IPS DF 6.9 (cell line): ENCODE measurements around the gene YIF1A.

Experiments
- DNase-seq: peaks from one replicate; pipeline ENCODE4 v3.0.0-alpha.2; 2013; ENCODE audit warnings: low read depth, low spot score
- H3K27ac ChIP-seq: one replicate; pipeline ENCODE4 v1.5.1; 2013; ENCODE audit warnings: low read length, control low read depth
- H3K27me3 ChIP-seq: 2 replicates; pipeline ENCODE4 v1.6.1; 2013; ENCODE audit warnings: mild to moderate bottlenecking, low read length; ENCODE audit not compliant: control insufficient read depth, insufficient read depth
- H3K36me3 ChIP-seq: 2 replicates; pipeline ENCODE4 v1.6.1; 2013; ENCODE audit warnings: low read length; ENCODE audit not compliant: control insufficient read depth, insufficient read depth
- H3K4me1 ChIP-seq: 2 replicates; pipeline ENCODE4 v1.6.1; 2013; ENCODE audit warnings: low read length; ENCODE audit not compliant: control insufficient read depth, insufficient read depth
- H3K4me3 ChIP-seq: 2 replicates; pipeline ENCODE4 v1.5.1; 2013; ENCODE audit warnings: mild to moderate bottlenecking, low read length
- H3K9me3 ChIP-seq: 2 replicates; pipeline ENCODE4 v1.6.1; 2013; ENCODE audit warnings: low read length, inconsistent platforms; ENCODE audit not compliant: control insufficient read depth, insufficient read depth
- WGBS: extraction: QIAGEN DNeasy Blood & Tissue Kit; methylation state at CpG from one replicate; pipeline ENCODE4 v1.1.7; 2013; ENCODE audit warnings: mixed read lengths, missing lambda C conversion rate; ENCODE audit not compliant: insufficient read length, insufficient coverage; 5-methylcytosine and 5-hydroxymethylcytosine counted together

YIF1A gene

GRCh38 chr11:66332371-66333219, 43.7 kb upstream of the YIF1A start:
- Histone ChIP-seq H3K36me3 (peaks cover 6% of the 10 kb centered on the region; the same call in 1 of the 2 replicates), H3K27ac (no peak overlapping the region), H3K9me3 (no peaks in the 10 kb centered on the region), H3K27me3 (no peaks in the 10 kb centered on the region), H3K4me3 (no peak overlapping the region), H3K4me1 (peaks cover 7% of the 10 kb centered on the region; the same call in 1 of the 2 replicates)
- no peak for DNase-seq
- WGBS: no CpG with 5 or more reads among the region's 18 CpGs

DNA sequence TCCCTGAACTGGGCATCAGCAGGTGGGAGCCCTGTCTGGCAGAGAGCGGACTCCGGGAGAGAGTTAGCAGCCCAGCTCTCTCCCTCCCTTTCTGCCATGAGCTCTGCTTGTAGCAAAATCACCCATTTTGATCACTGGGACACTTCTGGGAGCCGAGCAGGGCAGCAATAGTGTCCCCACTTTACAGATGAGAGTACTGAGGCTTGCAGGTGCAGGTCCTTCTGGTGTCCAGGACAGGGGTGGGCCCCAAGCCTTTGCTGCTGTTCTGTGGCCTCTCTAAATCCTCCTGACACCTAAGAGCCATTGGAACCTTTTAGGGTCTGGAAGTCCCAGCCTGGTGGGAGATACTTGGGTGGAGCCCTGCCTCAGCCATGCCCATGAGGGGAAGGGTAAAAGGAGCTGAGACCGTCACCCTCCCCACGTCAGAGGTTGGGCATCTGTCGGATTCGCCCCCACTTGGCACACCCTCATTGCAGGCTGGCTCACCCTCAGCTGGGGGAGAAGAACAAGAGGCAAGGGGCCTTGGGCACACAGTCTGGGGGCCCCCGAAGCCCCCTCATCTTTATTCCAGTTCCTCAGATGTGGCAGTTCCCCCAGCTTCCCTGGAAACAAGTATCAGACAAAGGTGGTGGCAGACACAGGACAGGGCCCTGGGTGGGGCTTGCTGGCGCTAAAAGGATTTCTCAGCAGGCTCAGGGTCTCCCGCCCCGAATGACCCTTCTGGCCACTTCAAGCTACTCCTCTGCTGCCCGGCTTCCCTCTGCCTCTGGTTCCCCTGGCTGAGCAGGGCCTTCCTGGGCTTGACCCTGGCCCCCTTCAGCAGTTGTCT, 42.8 kb upstream of the YIF1A start:
- H3K4me1 ChIP-seq: peaks cover 4% of the 10 kb centered on the region
- no peak overlapping the region for H3K27ac ChIP-seq
- DNase-seq: no peak
- H3K9me3 ChIP-seq: no peaks in the 10 kb centered on the region
- WGBS: no CpG with 5 or more reads among the region's 12 CpGs
- H3K36me3 ChIP-seq: 0 out of 2 replicates have a peak, but pooled peaks cover 3% of the 10 kb centered on the region
- no peaks in the 10 kb centered on the region for H3K27me3 ChIP-seq
- H3K4me3 ChIP-seq: no peak overlapping the region

- DNase-seq: no peak
- Histone ChIP-seq H3K4me3 (no peak overlapping the region), H3K27ac (no peak overlapping the region), H3K4me1 (peaks cover 7% of the 10 kb centered on the region), H3K27me3 (no peaks in the 10 kb centered on the region), H3K9me3 (no peaks in the 10 kb centered on the region), H3K36me3 (0 out of 2 replicates have a peak, but pooled peaks cover 3% of the 10 kb centered on the region)
- WGBS: no CpG with 5 or more reads among the region's 10 CpGs
Observed at GRCh38 chr11:66330931-66331330, 42.0 kb upstream of the YIF1A start.

DNA sequence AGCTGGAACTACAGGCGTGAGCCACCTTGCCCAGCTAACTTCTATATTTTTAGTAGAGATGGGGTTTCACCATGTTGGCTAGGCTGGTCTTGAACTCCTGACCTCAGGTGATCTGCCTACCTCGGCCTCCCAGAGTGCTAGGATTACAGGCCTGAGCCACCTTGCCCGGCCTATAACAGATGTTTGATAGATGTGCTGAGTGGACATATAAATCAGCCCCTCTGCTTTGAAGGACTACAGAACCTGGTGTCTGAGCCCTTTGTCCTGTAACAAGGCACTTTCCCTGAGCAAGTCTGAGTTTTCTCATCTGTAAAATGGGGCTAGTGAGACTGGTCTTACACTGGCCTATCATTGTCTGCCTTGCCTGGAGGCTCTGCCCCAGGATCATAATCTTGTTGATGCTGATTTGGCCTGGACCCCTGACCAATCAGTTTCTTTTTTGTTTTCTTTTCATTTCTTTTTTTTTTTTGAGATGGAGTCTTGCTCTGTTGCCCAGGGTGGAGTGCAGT, 40.3 kb upstream of the YIF1A start:
- WGBS: no CpG with 5 or more reads among the region's 3 CpGs
- no peaks in the 10 kb centered on the region for H3K27me3 ChIP-seq
- DNase-seq: no peak
- no peak overlapping the region for H3K4me3 ChIP-seq
- H3K36me3 ChIP-seq: 0 out of 2 replicates have a peak, but pooled peaks cover 6% of the 10 kb centered on the region
- no peak overlapping the region for H3K27ac ChIP-seq
- H3K9me3 ChIP-seq: no peaks in the 10 kb centered on the region
- H3K4me1 ChIP-seq: peaks cover 12% of the 10 kb centered on the region

GRCh38 chr11:66328302-66329144, 39.6 kb upstream of the YIF1A start:
- DNase-seq: no peak
- no peaks in the 10 kb centered on the region for H3K9me3 ChIP-seq
- H3K27me3 ChIP-seq: no peaks in the 10 kb centered on the region
- H3K4me3 ChIP-seq: no peak overlapping the region
- H3K36me3 ChIP-seq: 0 out of 2 replicates have a peak, but pooled peaks cover 6% of the 10 kb centered on the region
- H3K4me1 ChIP-seq: peaks cover 12% of the 10 kb centered on the region
- WGBS: no CpG with 5 or more reads among the region's 19 CpGs
- H3K27ac ChIP-seq: no peak overlapping the region

- no peaks in the 10 kb centered on the region for H3K27me3 ChIP-seq
- H3K4me3 ChIP-seq: no peak overlapping the region
- no peak overlapping the region for H3K27ac ChIP-seq
- no peak for DNase-seq
- H3K36me3 ChIP-seq: 0 out of 2 replicates have a peak, but pooled peaks cover 3% of the 10 kb centered on the region
- H3K4me1 ChIP-seq: peaks cover 12% of the 10 kb centered on the region
- no CpG with 5 or more reads among the region's 3 CpGs for WGBS
- no peaks in the 10 kb centered on the region for H3K9me3 ChIP-seq
Observed at GRCh38 chr11:66328031-66328301, 39.0 kb upstream of the YIF1A start.

DNA sequence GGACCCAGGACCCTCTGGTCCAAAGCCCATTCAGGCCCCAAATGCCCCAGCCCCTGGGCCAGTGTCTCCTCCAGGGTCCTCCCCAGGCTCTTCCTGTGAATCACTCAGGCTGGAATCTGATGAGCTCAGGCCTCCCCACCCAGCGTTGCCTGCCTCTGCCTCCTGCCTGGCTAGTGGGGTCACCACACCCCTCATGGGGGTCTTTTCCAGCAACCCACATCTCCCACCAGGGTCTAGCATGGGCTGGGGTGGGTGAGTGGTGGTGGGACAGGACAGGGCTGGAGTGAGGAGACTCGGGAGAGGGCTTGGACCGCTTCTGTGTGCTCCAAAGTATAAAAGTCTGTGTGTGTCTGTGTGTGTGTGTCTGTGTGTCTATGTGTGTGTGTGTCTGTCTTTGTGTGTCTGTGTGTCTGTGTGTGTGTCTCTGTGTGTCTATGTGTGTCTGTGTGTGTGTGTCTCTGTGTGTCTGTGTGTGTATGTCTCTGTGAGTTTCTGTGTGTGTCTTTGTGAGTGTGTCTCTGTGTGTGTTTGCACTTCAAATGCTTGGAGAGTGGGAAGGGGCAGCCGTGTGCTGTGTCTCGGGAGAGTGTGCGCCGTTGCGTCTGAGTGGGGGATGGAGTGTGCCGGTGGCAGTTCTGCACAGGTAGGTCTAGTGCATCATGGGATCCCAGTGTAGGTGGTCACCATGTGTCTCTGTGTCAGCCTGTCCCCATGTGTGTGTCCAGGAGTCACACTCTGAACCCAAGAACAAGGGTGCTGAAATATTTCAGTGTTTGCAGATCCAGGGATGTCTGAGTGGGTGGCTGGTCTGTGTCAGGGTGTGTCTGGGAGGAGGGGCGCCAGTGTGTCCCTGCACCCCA, 38.5 kb upstream of the YIF1A start:
- Histone ChIP-seq H3K4me3 (no peak overlapping the region), H3K4me1 (peaks cover 12% of the 10 kb centered on the region), H3K36me3 (0 out of 2 replicates have a peak, but pooled peaks cover 3% of the 10 kb centered on the region), H3K9me3 (no peaks in the 10 kb centered on the region), H3K27ac (no peak overlapping the region), H3K27me3 (no peaks in the 10 kb centered on the region)
- WGBS: no CpG with 5 or more reads among the region's 10 CpGs
- DNase-seq: no peak

- WGBS: no CpG with 5 or more reads among the region's 21 CpGs
- Histone ChIP-seq H3K36me3 (0 out of 2 replicates have a peak, but pooled peaks cover 3% of the 10 kb centered on the region), H3K4me3 (no peak overlapping the region), H3K4me1 (peaks cover 12% of the 10 kb centered on the region), H3K27me3 (no peaks in the 10 kb centered on the region), H3K27ac (no peak overlapping the region), H3K9me3 (no peaks in the 10 kb centered on the region)
- DNase-seq: no peak
Observed at GRCh38 chr11:66326261-66327111, 37.5 kb upstream of the YIF1A start.

DNA sequence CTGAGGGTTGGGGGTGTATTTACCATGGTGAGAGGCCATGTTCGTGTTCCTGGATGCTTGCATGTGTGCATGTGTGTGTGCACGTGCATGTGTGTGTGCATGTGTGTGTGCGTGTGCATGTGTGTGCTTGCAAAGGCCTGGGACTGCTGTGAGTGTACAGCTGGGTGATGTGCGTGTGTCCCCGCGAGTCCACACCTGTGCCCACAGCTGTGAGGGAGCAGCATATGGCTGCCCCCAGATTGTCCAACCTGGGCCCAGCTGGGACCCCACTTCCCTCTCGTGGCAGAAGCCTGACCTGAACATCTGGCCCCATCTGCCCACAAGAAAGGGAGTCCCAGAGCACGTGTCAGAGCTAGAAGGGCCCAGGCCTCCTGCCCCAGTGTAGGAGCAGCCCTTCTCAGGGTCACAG, 36.3 kb upstream of the YIF1A start:
- Histone ChIP-seq H3K9me3 (no peaks in the 10 kb centered on the region), H3K27me3 (no peaks in the 10 kb centered on the region), H3K27ac (no peak overlapping the region), H3K4me3 (no peak overlapping the region), H3K36me3 (0 out of 2 replicates have a peak, but pooled peaks cover 3% of the 10 kb centered on the region), H3K4me1 (peaks cover 12% of the 10 kb centered on the region)
- no peak for DNase-seq
- WGBS: no CpG with 5 or more reads among the region's 8 CpGs
